Activated T-cell treated with anti-CD3 and anti-CD28 coated beads, Interleukin-2, amount 50 U/mL, for 48 hours (primary cell): Measurements from ENCODE around the gene IL10RB.
"Not testable (repeated sequence)": the region's sequence is repeated elsewhere in the genome, so short reads cannot be mapped to it uniquely, and the experiment has no call there.

Source experiments
- DNase-seq, 2 experiments: peaks; one replicate each; pipeline ENCODE4 v3.0.0-alpha.2; 2020

The IL10RB gene

GRCh38 chr21:33266050-33266788 is at the start of gene IL10RB:
IL10RB (plus strand) TSS chr21:33266367; CDS start chr21:33266466, 99 bp downstream.
- peak; percentile 80 to 85 for DNase-seq

- DNase-seq, result no peak
These were observed 49.0 kb upstream of the IL10RB start for GRCh38 chr21:33217138-33217520.

GRCh38 chr21:33219300-33219699 is 46.9 kb upstream of the IL10RB start:
- DNase-seq, result no peak

GRCh38 chr21:33219954-33220353 is 46.2 kb upstream of the IL10RB start:
- DNase-seq, result no peak

- DNase-seq, result not testable (repeated sequence)
These were observed 40.8 kb upstream of the IL10RB start for GRCh38 chr21:33225376-33225775.

GRCh38 chr21:33228455-33228854 is 37.7 kb upstream of the IL10RB start:
- no peak for DNase-seq

GRCh38 chr21:33229099-33229783 is 36.9 kb upstream of the IL10RB start:
- DNase-seq, result no peak

DNA sequence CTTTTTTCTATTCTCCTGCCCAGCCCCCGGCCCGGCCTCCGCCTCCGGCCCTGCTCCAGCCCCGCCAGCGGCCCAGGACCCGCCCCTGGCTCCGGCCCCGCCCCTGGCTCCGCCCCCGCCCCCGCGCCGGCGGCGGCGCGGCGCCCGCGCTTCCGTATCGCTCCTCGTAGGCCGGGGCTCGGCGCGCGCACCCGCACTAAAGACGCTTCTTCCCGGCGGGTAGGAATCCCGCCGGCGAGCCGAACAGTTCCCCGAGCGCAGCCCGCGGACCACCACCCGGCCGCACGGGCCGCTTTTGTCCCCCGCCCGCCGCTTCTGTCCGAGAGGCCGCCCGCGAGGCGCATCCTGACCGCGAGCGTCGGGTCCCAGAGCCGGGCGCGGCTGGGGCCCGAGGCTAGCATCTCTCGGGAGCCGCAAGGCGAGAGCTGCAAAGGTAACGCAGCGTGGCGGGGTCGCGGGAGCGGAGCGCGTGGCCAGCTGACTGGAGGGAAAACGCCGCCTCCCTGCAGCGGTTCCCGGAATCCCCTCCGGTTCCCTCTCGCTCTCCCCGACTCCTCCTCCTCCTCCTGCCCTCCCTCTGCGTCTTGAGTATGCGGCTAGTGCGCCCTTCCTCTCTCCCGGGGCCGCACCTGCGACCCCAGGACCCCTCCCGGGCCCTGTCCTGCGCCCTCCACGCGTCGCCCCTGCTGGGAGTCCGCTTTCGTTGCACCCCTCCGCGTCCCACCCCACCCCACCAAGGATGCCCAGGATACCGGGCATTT is 36.2 kb upstream of the IL10RB start, which contains the start of gene IFNAR2:
Gene IFNAR2 (plus strand): TSS at position 155 of the 761 bp plus-strand sequence. CDS start 11,985 bp downstream, outside the sequence.
- DNase-seq, result peak; percentile 81 to 89

DNA sequence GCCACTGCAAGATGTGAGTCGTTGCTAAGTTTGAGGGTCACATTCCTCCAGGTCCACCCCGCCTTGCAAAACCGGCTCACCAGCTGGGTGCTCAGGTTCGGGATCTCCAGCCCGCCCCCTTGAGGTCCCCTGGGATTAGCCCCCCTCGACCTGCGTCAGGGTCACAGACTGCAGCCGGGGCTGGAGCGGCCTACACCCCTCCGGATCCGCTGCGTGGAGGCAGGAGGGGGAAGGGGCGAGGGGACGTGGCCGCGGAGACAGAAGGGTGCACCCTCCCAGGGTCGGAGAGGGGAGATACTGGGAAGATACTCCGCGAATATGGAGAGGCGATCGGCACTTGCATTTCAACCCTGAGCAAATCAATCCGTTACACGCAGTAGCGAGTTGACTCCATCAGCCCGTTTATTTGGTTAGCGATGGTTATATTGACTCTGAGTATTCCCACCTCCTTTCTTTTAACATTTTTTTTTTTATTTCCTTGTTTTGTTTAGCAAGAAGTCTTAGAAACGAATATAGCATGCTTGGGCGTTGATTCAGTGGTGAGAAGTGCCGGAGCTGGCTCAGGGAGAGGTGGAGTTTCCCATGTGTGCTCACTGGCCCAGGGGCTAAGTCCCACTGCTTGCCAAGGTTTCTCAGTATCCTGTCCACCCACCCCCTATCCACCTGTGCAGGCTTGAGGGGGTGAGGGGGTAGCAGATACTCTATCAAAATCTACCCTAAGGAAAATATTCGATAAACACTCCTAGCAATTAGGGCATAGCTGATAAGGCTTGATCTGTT is 35.4 kb upstream of the IL10RB start:
- peak in 1 of 2 experiments; percentile 58 for DNase-seq

- DNase-seq, result peak; percentile 71 to 76
These were observed 34.6 kb upstream of the IL10RB start for GRCh38 chr21:33231526-33231925.

GRCh38 chr21:33232291-33233034 is 33.7 kb upstream of the IL10RB start:
- no peak for DNase-seq

DNA sequence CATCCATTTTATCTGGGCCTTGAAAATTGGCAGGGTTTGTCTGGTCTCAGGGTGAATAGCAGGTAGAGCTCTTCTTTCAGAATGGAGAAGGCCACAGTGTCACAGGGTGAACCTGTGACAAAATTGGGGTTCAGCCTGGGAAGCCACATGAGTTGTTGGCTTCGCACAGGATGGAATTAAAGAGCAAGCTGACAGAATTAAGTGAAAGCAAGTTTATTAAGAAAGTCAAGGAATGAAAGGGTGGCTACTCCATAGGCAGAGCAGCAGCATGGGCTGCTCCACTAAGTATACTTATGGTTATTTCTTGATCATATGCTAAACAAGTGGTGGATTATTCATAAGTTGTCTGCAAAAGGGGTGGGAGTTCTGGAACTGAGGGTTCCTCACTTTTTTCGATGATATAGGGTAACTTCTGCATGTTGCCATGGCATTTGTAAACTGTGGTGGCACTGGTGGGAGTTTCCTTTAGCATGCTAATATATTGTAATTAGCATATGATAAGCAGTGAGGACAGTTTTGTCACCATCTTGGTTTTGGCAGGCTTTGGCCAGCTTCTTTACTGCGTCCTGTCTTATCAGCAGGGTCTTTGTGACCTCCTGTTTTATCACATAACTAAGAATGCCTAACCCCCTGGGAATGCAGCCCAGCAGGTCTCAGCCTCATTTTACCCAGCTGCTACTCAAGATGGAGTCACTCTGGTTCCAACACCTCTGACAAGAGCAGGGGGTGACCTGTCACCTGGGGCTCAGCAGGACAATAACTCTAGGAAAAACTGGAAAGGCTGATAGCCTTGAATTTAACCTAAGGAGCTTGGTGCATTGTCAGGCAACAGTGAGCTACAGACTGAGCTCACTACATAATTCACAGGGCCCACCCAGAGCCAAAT is 31.3 kb upstream of the IL10RB start:
- no peak for DNase-seq

- no peak for DNase-seq
These were observed 30.0 kb upstream of the IL10RB start for GRCh38 chr21:33236013-33236686.

DNA sequence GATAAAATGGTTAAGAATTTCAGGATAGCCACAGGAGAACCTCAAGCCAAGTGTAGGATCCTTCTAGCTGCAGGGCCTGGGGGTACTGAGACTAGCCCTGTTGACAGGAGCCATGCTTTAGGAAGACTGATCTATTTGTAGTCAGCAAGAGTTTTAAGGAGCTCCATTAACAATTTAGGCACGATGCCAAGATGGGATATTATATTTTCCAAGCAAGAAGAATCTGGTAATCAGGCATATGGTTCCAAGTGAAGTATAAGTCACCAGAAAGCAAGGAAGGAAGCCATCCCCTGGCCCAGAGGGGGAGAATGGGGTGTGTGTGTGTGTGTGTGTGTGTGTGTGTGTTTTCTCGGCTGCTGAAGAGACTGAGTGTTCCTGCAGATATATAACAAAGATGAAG is 29.4 kb upstream of the IL10RB start:
- DNase-seq, result no peak

GRCh38 chr21:33237486-33237885 is 28.7 kb upstream of the IL10RB start:
- DNase-seq, result no peak

DNA sequence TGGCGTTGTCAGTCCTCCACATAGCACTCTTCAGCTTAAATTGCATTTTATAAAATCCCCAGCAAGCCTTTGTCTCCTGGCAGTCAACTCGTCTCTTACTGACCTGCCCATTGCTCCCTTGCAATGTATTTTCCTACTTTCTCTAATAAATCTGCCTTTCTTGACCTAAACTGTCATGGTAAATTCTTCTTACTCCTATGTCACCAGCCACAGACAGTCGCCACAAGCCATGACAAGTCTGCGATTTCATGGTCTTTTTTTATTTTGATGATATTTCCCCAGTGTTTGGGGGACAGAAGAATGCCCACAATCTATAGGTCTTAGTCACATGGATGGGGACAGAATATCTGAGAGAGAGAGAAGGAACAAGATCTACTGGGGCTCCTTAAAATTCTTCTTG is 28.0 kb upstream of the IL10RB start:
- peak in 1 of 2 experiments; percentile 47 for DNase-seq

GRCh38 chr21:33238565-33239255 is 27.5 kb upstream of the IL10RB start:
- no peak for DNase-seq

DNA sequence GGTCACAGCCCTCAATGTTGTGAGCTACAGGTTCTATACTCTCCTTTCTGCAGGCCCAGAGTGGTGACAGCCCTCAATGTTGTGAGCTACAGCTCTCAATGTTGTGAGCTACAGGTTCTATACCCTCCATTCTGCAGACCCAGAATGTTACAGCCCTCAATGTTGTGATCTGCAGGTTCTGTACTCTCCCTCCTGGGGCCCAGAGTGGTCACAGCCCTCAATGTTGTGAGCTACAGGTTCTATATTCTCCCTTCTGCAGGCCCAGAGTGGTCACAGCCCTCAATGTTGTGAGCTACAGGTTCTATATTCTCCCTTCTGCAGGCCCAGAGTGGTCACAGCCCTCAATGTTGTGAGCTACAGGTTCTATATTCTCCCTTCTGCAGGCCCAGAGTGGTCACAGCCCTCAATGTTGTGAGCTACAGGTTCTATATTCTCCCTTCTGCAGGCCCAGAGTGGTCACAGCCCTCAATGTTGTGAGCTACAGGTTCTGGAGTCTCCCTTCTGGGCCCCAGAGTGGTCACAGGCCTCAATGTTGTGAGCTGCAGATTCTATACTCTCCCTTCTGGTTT is 26.5 kb upstream of the IL10RB start:
- not testable (repeated sequence) for DNase-seq

GRCh38 chr21:33240404-33240803 is 25.8 kb upstream of the IL10RB start:
- no peak for DNase-seq
